ENCODE measurements around the gene GRAP2.
"Not testable (repeated sequence)": the region's sequence is repeated elsewhere in the genome, so short reads cannot be mapped to it uniquely, and the experiment has no call there.

The GRAP2 gene

GRCh38 chr22:39992894-39993293, 92.0 kb downstream of the GRAP2 start:
- not testable (repeated sequence) for DNase-seq (ENCODE audit: low spot score)

GRCh38 chr22:39994041-39994565, 93.2 kb downstream of the GRAP2 start:
- DNase-seq (ENCODE audit: low spot score) = no peak

GRCh38 chr22:39994566-39995392, 93.9 kb downstream of the GRAP2 start, which contains the start of gene FAM83F:
Gene FAM83F, plus strand, starts transcription at chr22:39994954. Its CDS starts 89 bp downstream, at chr22:39995043.
- DNase-seq (ENCODE audit: low spot score) = no peak

- DNase-seq (ENCODE audit: low spot score) = no peak
Measured at GRCh38 chr22:39995393-39996252, 94.7 kb downstream of the GRAP2 start.

GRCh38 chr22:39996732-39997131, 95.8 kb downstream of the GRAP2 start:
- DNase-seq (ENCODE audit: low spot score) = no peak

- DNase-seq (ENCODE audit: low spot score) = no peak
Measured at GRCh38 chr22:39997421-39997820, 96.5 kb downstream of the GRAP2 start.

GRCh38 chr22:39997939-39998726, 97.2 kb downstream of the GRAP2 start:
- DNase-seq (ENCODE audit: low spot score) = peak; percentile 65

- DNase-seq (ENCODE audit: low spot score) = no peak
Measured at GRCh38 chr22:39999144-39999757, 98.4 kb downstream of the GRAP2 start.

GRCh38 chr22:40000171-40000570, 99.3 kb downstream of the GRAP2 start:
- DNase-seq (ENCODE audit: low spot score) = no peak

- DNase-seq (ENCODE audit: low spot score) = no peak
Measured at GRCh38 chr22:40001106-40001505, 100.2 kb downstream of the GRAP2 start.

GRCh38 chr22:40001800-40002577, 101.1 kb downstream of the GRAP2 start:
- no peak for DNase-seq (ENCODE audit: low spot score)

- no peak for DNase-seq (ENCODE audit: low spot score)
Measured at GRCh38 chr22:40002935-40003715, 102.2 kb downstream of the GRAP2 start.

GRCh38 chr22:40004836-40005235, 104.0 kb downstream of the GRAP2 start:
- no peak for DNase-seq (ENCODE audit: low spot score)

- peak; percentile 44 for DNase-seq (ENCODE audit: low spot score)
Measured at GRCh38 chr22:40006641-40007040, 105.8 kb downstream of the GRAP2 start.

GRCh38 chr22:40007853-40008710, 107.2 kb downstream of the GRAP2 start:
- DNase-seq (ENCODE audit: low spot score) = no peak

GRCh38 chr22:40008726-40009291, 107.9 kb downstream of the GRAP2 start:
- no peak for DNase-seq (ENCODE audit: low spot score)

- no peak for DNase-seq (ENCODE audit: low spot score)
Measured at GRCh38 chr22:40009292-40009774, 108.4 kb downstream of the GRAP2 start.
